ENCODE measurements around the gene PRAME.
"Not testable (repeated sequence)": the region's sequence is repeated elsewhere in the genome, so short reads cannot be mapped to it uniquely, and the experiment has no call there.

PRAME gene

DNA sequence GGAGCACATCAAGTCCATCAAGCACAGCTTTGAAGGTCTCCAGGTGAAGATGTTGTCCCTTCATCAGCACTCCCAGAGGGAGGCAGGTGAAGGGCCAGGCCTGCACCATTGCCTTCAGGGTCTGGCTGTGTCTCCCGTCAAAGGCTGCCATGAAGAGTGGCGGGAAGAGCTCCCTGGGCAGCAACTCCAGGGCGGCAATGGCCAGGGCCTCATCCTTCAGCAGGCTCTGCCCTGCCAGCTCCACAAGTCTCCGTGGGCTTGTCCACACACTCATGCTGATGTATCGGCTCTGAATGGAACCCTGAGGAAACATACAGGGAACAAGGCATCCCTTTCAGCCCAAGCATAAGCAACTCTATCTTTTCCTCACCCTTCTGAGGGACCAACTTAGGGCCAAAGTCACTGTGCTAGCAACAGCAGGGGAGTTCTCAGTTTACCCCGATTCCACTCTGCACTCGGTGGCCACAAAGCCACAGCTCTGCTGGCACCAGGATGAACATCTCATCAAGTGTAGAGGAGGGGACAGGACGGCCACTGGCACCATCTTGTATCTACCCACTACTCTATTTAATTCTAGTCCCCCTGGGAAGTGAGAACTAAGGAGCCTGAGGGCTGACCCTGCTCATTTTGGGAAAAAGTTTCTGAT, 8.2 kb downstream of the PRAME start:
- DNase-seq (ENCODE audit: low read depth in 2 of 2) = no peak

GRCh38 chr22:22548910-22549309, 10.2 kb downstream of the PRAME start:
- no peak for DNase-seq (ENCODE audit: low read depth in 2 of 2)

GRCh38 chr22:22548317-22548716, 10.7 kb downstream of the PRAME start:
- no peak for DNase-seq (ENCODE audit: low read depth in 2 of 2)

DNA sequence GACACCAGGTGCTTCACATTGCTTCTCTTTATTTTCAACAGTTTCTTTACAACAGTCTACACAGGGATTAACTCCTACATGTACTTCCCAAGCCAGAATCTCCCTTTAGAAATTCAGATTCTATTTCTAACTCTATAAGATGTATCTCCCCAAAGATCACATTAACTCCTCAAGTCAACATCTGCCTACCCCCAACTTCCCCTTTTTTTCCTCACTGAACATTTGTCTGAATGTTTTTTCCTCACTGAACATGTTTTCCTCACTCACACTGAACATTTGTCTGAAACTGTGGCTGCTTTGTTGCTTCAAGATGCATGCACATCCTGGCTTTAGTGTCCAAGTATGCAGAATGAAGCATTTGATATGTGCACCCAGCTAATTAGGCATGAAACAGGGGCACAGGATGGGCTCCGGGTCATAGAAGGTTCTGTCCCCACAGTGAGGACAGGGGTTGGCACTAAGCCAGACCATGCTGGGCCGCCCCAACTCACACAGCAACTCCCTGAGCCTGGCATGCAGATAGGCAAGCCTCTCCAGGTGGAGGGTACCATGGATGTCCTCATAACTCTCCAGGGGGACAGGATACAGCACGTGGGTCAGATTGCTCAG, 11.3 kb downstream of the PRAME start:
- DNase-seq (ENCODE audit: low read depth in 2 of 2) = no peak

DNA sequence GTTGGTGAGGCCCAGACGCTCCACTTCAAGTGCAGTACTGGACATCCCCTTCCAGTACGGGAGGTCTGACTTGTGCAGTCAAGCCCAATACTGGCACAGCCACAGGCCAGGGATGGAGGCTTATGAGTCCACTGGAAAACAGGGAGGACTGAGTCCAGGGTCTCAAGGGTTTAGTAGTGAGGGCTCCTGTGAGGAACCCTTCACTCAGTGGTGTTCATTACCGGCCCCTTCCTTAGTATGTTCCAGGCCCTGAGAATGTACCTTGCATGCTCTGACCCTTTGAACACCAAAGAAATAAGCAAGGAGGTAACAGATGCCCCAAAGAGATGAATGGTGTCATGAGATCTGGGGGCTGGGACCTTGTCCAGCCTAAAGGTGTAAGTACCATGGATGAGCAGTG, 11.8 kb downstream of the PRAME start:
- no peak for DNase-seq (ENCODE audit: low read depth in 2 of 2)

- DNase-seq (ENCODE audit: low read depth in 2 of 2) = no peak
These were observed 12.6 kb downstream of the PRAME start for GRCh38 chr22:22546490-22546889.

- DNase-seq (ENCODE audit: low read depth in 2 of 2) = no peak
These were observed 14.0 kb downstream of the PRAME start for GRCh38 chr22:22545084-22545483.

- no peak for DNase-seq (ENCODE audit: low read depth in 2 of 2)
These were observed 20.7 kb downstream of the PRAME start for GRCh38 chr22:22538226-22538989.

DNA sequence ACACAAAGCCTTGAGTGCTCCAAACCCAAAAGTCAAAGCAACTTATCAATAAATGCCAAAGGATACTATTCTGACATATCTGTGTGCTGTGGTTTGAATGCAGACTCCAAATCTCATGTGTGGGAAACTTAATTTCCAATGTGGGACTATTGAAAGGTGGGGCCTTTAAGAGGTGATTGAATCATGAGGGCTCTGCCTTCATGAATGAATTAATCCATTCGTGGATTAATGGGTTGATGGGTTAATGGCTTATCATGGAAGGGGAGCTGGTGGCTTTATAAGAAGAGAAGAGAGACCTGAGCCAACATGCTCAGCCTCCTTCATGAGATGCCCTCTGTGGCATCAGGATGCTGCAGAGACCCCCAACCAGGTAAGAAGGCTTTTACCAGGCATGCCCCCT, 22.1 kb downstream of the PRAME start:
- no peak for DNase-seq (ENCODE audit: low read depth in 2 of 2)

DNA sequence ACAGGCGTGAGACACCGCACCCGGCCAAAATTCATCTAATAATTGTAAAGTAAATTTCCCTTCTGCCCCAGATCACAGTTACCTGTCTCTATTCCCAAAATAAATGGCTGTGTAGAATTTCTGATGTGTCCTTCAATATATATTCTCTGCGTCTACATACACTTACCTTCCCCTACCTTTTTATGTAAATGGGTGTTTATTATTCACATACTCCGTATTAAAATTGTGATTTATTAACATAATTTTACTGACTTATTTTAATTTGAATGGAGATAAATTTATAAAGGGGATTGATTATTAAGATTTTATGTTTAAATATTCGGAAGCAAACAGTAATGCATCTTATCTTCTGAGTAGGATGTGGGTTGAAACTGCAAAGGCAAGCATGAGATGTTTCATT, 22.6 kb downstream of the PRAME start:
- DNase-seq (ENCODE audit: low read depth in 2 of 2) = no peak

GRCh38 chr22:22535662-22536061, 23.4 kb downstream of the PRAME start:
- no peak for DNase-seq (ENCODE audit: low read depth in 2 of 2)

DNA sequence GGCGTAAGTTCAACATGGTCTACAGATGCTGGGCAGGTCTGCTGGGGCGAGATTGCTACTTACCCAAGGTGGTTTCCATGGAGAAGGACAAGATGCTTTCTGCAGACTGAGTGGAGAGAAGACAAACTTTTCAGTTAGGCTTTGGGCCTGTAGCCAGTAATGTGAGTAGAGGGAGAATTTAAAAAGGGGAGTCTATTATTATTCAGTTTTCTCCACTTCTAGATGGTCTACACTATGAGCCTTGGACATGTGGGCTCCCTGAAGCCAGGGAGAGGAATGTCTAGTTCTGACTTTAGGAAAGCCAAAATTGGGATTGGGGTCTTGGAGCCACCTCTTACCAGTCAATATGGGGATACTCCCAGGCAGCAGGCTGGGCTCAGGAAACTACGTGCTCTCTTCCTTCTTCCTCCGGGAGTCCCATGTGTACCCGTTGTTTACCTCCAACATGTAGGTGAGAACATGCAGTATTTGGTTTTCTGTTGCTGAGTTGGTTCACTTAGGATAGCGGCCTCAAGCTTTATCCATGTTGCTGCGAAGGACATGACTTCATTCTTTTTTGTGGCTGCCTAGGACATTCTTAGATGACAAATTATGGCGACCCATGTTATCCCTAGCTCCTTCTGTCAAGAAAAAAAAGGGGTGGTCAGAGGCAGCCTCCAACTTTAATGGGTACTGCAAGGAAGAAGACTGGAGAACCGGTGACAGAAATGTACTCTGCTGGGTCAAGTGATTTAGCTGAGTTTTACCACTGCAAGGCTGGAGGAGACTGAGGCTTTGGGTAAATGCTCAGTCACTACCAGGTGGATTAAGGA, 24.3 kb downstream of the PRAME start:
- DNase-seq (ENCODE audit: low read depth in 2 of 2) = no peak

DNA sequence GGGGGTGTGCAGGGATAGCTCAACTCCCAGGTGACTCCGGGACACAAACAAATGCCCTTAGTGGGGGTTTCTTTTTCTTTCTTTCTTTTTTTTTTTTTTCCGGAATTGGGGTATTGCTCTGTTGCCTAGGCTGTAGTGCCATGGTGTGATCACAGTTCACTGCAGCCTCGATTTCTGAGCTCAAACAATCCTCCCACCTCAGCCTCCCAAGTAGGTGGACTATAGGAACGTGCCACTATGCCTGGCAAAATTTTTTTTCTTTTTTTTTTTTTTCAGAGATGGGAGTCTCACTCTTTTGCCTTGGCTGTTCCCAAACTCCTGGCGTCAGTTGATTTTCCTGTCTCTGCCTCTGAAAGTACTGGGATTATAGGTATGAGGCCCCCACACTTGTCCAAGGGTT, 25.2 kb downstream of the PRAME start:
- no peak for DNase-seq (ENCODE audit: low read depth in 2 of 2)

- no peak for DNase-seq (ENCODE audit: low read depth in 2 of 2)
These were observed 25.6 kb downstream of the PRAME start for GRCh38 chr22:22533417-22533816.

DNA sequence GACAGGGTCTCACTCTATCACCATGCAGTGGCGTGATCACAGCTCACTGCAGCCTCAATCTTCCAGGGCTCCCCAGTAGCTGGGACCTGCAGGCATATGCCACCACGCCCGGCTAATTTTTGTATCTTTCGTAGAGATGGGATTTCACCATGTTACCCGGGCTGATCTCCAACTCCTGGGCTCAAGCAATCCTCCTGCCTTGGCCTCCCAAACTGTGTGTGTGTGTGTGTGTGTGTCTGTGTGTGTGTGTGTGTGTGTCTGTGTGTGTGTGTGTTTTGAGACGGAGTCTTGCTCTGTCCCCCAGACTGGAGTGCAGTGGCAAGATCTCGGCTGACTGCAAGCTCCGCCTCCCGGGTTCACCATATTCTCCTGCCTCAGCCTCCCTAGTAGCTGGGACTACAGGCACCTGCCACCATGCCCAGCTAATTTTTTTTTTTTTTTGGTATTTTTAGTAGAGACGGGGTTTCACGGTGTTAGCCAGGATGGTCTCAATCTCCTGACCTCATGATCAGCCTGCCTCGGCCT, 26.5 kb downstream of the PRAME start:
- DNase-seq (ENCODE audit: low read depth in 2 of 2) = not testable (repeated sequence)

GRCh38 chr22:22531770-22532546, 27.1 kb downstream of the PRAME start:
- DNase-seq (ENCODE audit: low read depth in 2 of 2) = no peak

DNA sequence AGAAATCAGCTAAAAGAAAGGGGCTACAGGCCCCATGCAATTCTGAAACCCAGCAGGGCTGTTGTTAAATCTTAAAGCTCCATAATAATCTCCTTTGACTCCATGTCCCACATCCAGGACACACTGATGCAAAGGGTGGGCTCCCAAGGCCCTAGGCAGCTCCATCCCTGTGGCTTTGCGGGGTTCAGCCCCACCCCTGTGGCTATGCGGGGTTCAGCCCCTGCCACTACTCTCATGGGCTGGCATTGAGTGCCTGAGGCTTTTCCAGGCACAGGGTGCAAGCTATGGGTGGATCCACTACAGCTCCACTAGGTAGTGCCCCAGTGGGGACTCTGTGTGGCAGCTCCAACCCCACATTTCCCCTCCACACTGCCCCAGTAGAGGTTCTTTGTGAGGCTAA, 30.3 kb downstream of the PRAME start:
- no peak for DNase-seq (ENCODE audit: low read depth in 2 of 2)

GRCh38 chr22:22527312-22527711, 31.8 kb downstream of the PRAME start:
- no peak for DNase-seq (ENCODE audit: low read depth in 2 of 2)

- DNase-seq (ENCODE audit: low read depth in 2 of 2) = no peak
These were observed 32.7 kb downstream of the PRAME start for GRCh38 chr22:22526125-22526912.

DNA sequence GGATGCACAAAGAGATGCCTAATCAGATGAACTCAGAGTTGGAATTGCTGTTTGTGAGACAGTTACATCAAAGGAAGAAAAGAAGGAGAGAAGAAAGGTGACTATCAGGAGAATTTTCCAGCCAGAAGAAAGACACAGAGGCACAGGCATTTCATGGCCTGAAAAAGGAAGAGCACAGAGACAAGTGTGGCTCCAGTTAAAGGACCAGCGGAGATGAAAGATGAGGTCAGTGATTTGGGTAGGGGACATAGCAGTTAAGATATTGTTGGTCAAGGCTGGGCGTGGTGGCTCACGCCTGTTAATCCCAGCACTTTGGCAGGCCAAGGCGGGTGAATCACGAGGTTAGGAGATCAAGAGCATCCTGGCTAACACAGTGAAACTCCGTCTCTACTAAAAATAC, 35.6 kb downstream of the PRAME start:
- no peak for DNase-seq (ENCODE audit: low read depth in 2 of 2)
